ENCODE measurements around the gene ATRIP. TPM values are rescaled to one million over a fixed set of nuclear protein-coding genes. Genes with fewer than 3 reads are reported as not detected.

The ATRIP gene
- total and polyA plus RNA-seq, 2 donors from 2014 or later: 5.4 to 6.7 TPM

DNA sequence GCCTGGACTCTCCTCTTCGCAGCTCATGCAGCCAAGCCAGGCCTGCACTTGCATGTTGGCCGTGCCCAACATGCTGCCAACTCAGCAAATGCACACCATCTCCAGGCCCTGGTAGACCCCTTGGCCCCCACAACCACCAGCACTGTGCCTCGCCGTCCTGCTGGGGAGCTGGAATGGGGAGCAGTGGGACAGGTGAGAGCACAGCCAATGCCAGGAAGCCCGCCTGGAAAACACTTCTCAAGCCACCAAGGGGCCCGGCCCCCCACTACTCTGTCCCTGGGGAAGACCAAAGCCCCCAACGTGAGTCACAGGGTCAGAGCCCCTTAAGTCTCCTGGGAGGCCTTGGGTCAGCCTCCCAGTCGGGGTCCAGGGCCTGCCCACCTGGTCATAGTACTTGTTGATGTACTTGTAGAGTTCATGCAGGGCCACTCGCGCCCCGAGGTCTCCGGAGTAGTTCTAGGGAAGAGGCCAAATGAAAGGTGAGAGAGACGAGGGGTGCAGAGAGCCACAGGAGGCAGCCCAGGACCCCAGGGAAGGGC is 41.1 kb upstream of the ATRIP start:
- no peaks in the 10 kb centered on the region for H3K27me3 ChIP-seq (ENCODE audit: control insufficient read depth, insufficient read depth, low read length)
- no peak overlapping the region for H3K4me3 ChIP-seq (ENCODE audit: low read length in 3 of 3)
- DNase-seq (peak in 3 of 5 donors; percentile 8 to 57 (median 25)), FAIRE-seq (no peak)
- H3K36me3 ChIP-seq (ENCODE audit: control insufficient read depth in 2 of 3, insufficient read depth in 3 of 3, low read length in 3 of 3): peaks cover 0 to 40% (median 37%) of the 10 kb centered on the region in 3 donors
- no peak overlapping the region for H3K27ac ChIP-seq (ENCODE audit: low read depth in 2 of 2, low read length in 2 of 2)
- H3K9ac ChIP-seq (ENCODE audit: low read length in 3 of 3): no peak overlapping the region
- intact Hi-C loops (cut with DNase I): no loop called here
- H3K4me1 ChIP-seq (ENCODE audit: control insufficient read depth in 2 of 3, insufficient read depth in 2 of 3, low read depth in 1 of 3, low read length in 3 of 3): peaks cover 0 to 3% (median 0%) of the 10 kb centered on the region in 3 donors
- H3K9me3 ChIP-seq (ENCODE audit: control insufficient read depth in 2 of 3, insufficient read depth in 1 of 3, low read length in 3 of 3): no peaks in the 10 kb centered on the region
- TF ChIP-seq, protein P1, sequence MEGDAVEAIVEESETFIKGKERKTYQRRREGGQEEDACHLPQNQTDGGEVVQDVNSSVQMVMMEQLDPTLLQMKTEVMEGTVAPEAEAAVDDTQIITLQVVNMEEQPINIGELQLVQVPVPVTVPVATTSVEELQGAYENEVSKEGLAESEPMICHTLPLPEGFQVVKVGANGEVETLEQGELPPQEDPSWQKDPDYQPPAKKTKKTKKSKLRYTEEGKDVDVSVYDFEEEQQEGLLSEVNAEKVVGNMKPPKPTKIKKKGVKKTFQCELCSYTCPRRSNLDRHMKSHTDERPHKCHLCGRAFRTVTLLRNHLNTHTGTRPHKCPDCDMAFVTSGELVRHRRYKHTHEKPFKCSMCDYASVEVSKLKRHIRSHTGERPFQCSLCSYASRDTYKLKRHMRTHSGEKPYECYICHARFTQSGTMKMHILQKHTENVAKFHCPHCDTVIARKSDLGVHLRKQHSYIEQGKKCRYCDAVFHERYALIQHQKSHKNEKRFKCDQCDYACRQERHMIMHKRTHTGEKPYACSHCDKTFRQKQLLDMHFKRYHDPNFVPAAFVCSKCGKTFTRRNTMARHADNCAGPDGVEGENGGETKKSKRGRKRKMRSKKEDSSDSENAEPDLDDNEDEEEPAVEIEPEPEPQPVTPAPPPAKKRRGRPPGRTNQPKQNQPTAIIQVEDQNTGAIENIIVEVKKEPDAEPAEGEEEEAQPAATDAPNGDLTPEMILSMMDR (IDR thresholded peaks at IDR 0.05; ENCODE audit: borderline replicate concordance, extremely low read depth, insufficient read depth): no peak

DNA sequence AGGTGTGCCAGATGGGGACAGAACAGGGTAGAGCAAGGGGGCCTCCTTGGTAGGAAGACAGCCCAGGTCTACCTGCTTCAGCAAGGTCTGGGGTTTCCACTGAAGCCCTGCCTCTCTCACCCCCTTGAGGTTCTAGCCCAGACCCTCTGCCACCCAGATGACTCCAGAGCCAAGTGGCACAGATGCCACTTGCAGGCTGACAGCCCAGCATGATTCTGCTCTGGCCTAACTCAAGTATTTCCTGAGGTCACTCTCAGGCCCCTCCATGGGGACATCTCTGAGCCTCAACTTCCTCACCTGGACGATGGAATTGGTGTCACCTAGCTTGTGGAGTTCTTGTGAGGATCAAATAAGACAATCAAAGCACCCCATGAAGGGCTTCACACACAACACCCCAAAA is 40.6 kb upstream of the ATRIP start:
- TF ChIP-seq, protein P1 (IDR thresholded peaks at IDR 0.05; ENCODE audit: borderline replicate concordance, extremely low read depth, insufficient read depth): no peak
- no peak overlapping the region for H3K9ac ChIP-seq (ENCODE audit: low read length in 3 of 3)
- no peaks in the 10 kb centered on the region for H3K9me3 ChIP-seq (ENCODE audit: control insufficient read depth in 2 of 3, insufficient read depth in 1 of 3, low read length in 3 of 3)
- DNase-seq (peak in 1 of 5 donors; percentile 8), FAIRE-seq (no peak)
- H3K27me3 ChIP-seq (ENCODE audit: control insufficient read depth, insufficient read depth, low read length): no peaks in the 10 kb centered on the region
- peaks cover 0 to 3% (median 0%) of the 10 kb centered on the region in 3 donors for H3K4me1 ChIP-seq (ENCODE audit: control insufficient read depth in 2 of 3, insufficient read depth in 2 of 3, low read depth in 1 of 3, low read length in 3 of 3)
- no peak overlapping the region for H3K27ac ChIP-seq (ENCODE audit: low read depth in 2 of 2, low read length in 2 of 2)
- H3K36me3 ChIP-seq (ENCODE audit: control insufficient read depth in 2 of 3, insufficient read depth in 3 of 3, low read length in 3 of 3): peaks cover 0 to 46% (median 43%) of the 10 kb centered on the region in 3 donors
- no peak overlapping the region for H3K4me3 ChIP-seq (ENCODE audit: low read length in 3 of 3)
- intact Hi-C loops (cut with DNase I): no loop called here

DNA sequence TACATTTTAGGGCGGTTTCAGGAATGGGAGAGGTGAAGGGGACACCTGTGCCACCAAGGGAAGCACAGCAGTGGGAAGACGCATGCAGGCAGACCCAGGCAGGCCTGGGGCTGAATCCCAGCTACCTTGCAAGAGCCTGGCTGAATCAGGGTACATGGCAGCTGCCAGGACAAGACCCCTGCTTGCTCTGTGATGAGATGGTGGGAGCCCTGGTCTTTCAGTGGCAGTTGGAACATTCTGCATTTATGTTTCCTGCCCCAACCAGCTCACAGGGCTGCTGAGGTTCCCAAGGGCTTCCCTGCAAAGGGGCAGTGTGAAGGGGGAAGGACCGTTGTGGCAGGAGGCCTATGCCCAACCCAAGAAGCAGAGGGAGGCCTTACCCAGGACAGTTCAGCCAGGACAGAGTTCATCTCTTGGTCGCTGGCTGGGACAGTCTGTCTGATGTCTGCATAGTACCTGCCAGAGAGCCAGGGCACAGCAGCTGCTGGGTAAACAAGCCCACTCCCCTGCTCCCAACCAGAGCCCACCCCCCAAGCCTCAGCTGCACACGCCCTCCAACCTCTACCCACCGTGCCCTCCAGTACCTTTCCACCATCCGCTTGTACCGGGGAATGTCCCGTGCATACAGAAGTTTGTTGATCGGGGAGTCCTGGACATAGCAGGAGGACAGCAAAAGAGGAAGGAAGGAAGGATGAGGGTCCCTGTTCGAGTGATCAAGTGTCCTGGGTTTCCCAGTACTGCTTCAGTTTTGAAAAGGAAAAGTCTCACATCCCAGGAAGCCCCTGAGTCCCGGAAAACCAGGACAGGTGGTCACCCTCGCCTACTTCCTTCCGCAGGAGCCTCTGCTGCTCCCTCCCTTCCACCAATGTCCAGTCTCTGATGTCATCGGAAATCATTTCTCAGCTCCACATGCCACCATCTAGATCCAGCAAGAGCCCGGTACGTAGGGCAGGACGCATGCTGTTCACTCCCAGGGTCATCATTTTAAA is 39.8 kb upstream of the ATRIP start:
- no peaks in the 10 kb centered on the region for H3K9me3 ChIP-seq (ENCODE audit: control insufficient read depth in 2 of 3, insufficient read depth in 1 of 3, low read length in 3 of 3)
- no peak overlapping the region for H3K27ac ChIP-seq (ENCODE audit: low read depth in 2 of 2, low read length in 2 of 2)
- no peak for FAIRE-seq
- H3K4me1 ChIP-seq (ENCODE audit: control insufficient read depth in 2 of 3, insufficient read depth in 2 of 3, low read depth in 1 of 3, low read length in 3 of 3): peaks cover 0 to 3% (median 0%) of the 10 kb centered on the region in 3 donors
- no peak overlapping the region for H3K9ac ChIP-seq (ENCODE audit: low read length in 3 of 3)
- H3K36me3 ChIP-seq (ENCODE audit: control insufficient read depth in 2 of 3, insufficient read depth in 3 of 3, low read length in 3 of 3): peaks cover 0 to 49% (median 48%) of the 10 kb centered on the region in 3 donors
- peak in 3 of 5 donors; percentile 6 to 37 (median 26) for DNase-seq
- intact Hi-C loops (cut with DNase I): no loop called here
- TF ChIP-seq, protein P1 (IDR thresholded peaks at IDR 0.05; ENCODE audit: borderline replicate concordance, extremely low read depth, insufficient read depth): no peak
- H3K27me3 ChIP-seq (ENCODE audit: control insufficient read depth, insufficient read depth, low read length): no peaks in the 10 kb centered on the region
- no peak overlapping the region for H3K4me3 ChIP-seq (ENCODE audit: low read length in 3 of 3)
